Mesendoderm (in vitro differentiated cells): ENCODE results near the gene GIMAP2.

Experiments used
- DNase-seq: peaks from one replicate; pipeline ENCODE4 v3.0.0; 2013
- H2AK5ac ChIP-seq: 2 replicates; pipeline ENCODE4 v1.6.1; 2013; ENCODE audit warnings: low read length, inconsistent platforms
- H2BK120ac ChIP-seq: 2 replicates; pipeline ENCODE4 v1.6.1; 2013; ENCODE audit warnings: low read depth, mild to moderate bottlenecking, low read length, moderate library complexity, mixed read lengths
- H2BK15ac ChIP-seq: replicated peaks from 2 replicates; pipeline ENCODE4 v1.6.1; 2013; ENCODE audit warnings: low read depth, mild to moderate bottlenecking, moderate library complexity
- H2BK5ac ChIP-seq: 2 replicates; pipeline ENCODE4 v1.6.1; 2013; ENCODE audit warnings: low read length, inconsistent platforms
- H3K18ac ChIP-seq: 2 replicates; pipeline ENCODE4 v1.6.1; 2013; ENCODE audit warnings: mild to moderate bottlenecking, low read length, mixed read lengths
- H3K23ac ChIP-seq: one replicate; pipeline ENCODE4 v1.6.1; 2013; ENCODE audit warnings: low read length
- H3K27ac ChIP-seq: 2 replicates; pipeline ENCODE4 v1.5.1; 2013; ENCODE audit warnings: low read depth, mild to moderate bottlenecking, inconsistent platforms, low read length, moderate library complexity
- H3K27me3 ChIP-seq: 2 replicates; pipeline ENCODE4 v1.6.1; 2013; ENCODE audit warnings: low read length, control low read depth, mild to moderate bottlenecking, inconsistent platforms; ENCODE audit not compliant: insufficient read depth, poor library complexity
- H3K36me3 ChIP-seq: 2 replicates; pipeline ENCODE4 v1.6.1; 2013; ENCODE audit warnings: low read length, inconsistent platforms; ENCODE audit not compliant: control insufficient read depth, insufficient read depth
- H3K4ac ChIP-seq: one replicate; pipeline ENCODE4 v1.6.1; 2013; ENCODE audit warnings: low read depth, mild to moderate bottlenecking, low read length, moderate library complexity
- H3K4me1 ChIP-seq: 2 replicates; pipeline ENCODE4 v1.6.1; 2013; ENCODE audit warnings: low read depth, low read length, inconsistent platforms; ENCODE audit not compliant: control insufficient read depth
- H3K4me2 ChIP-seq: 2 replicates; pipeline ENCODE4 v1.6.1; 2013; ENCODE audit warnings: low read length
- H3K4me3 ChIP-seq: 2 replicates; pipeline ENCODE4 v1.5.1; 2013; ENCODE audit warnings: mild to moderate bottlenecking, low read length
- H3K56ac ChIP-seq: one replicate; pipeline ENCODE4 v1.6.1; 2013; ENCODE audit warnings: low read length
- H3K79me1 ChIP-seq: 2 replicates; pipeline ENCODE4 v1.6.1; 2013; ENCODE audit warnings: low read length, inconsistent platforms
- H3K79me2 ChIP-seq: 2 replicates; pipeline ENCODE4 v1.6.1; 2013; ENCODE audit warnings: mild to moderate bottlenecking, low read length; ENCODE audit not compliant: control insufficient read depth, insufficient read depth
- H3K9ac ChIP-seq: 2 replicates; pipeline ENCODE4 v1.6.1; 2013; ENCODE audit warnings: low read length, inconsistent platforms
- H4K5ac ChIP-seq: one replicate; pipeline ENCODE4 v1.6.1; 2013; ENCODE audit warnings: low read length
- H4K8ac ChIP-seq: one replicate; pipeline ENCODE4 v1.6.1; 2013; ENCODE audit warnings: low read depth, mild to moderate bottlenecking, control low read depth, low read length, moderate library complexity
- WGBS: extraction: QIAGEN DNeasy Blood & Tissue Kit; methylation state at CpG from one replicate; pipeline ENCODE4 v1.1.7; 2013; ENCODE audit warnings: low lambda C conversion rate, missing lambda C conversion rate; ENCODE audit not compliant: insufficient coverage; ENCODE audit errors: extremely low coverage; 5-methylcytosine and 5-hydroxymethylcytosine counted together

GIMAP2 gene

DNA sequence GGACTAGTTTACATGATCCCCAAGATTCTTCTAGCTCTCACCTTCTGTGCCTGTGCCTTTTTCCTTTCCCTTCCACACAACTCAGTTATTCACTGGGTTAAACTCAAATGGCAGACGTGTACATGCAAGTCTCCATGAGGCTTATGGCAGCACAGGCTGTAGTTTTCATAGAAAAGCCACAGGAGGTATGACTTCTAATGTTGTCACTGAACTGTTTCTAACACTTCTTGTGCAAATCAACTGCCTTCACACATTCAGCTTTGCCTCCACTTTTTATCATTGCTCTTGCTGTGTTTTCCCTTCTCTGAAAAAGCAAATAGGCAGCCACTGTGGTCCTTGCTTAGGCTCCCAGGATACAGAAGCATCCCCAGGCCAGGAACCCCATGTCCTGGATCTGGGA is 46.4 kb downstream of the GIMAP2 start:
- no peak for DNase-seq
- peaks cover 3% of the 10 kb centered on the region for H3K4me1 ChIP-seq

DNA sequence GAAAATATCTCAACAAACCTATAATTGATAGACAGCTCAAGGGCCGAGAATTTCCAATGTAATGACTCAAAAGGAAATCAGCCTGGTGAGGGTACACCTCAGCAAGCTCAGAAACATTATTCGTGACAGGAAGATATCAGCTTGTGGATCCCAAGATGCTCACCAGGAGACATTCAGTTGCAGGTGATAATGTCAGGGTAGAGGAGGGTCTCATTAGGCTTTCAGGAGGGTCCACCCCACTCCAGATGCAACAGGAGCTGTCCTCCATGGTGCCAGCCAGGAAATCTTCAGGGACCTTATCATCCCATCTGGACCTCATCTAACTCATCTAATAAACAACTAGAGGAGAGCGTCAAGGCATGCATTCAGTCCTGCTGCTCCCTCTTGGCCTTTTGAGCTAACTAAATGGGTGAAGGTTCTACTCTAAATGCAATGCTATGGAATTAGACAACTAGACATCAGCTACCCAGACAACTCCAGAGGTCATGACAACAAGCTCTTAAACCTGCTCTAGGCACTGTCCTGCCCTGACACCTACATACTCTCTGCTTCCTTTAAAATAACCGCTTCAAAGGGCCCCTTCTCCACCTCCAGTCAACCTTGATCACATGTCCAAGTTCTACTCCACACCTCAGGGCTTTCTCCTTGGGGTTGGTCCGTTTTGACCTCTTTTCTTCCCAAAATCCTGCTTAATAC is 47.4 kb downstream of the GIMAP2 start:
- Histone ChIP-seq H3K4me1 (peaks cover 3% of the 10 kb centered on the region), H2BK15ac (no peak overlapping the region), H2BK5ac (no peak overlapping the region), H3K27me3 (peaks cover 41% of the 10 kb centered on the region), H3K4ac (no peak overlapping the region), H3K18ac (no peak overlapping the region), H3K4me3 (no peak overlapping the region), H2AK5ac (no peak overlapping the region), H3K79me2 (no peaks in the 10 kb centered on the region), H3K56ac (no peak overlapping the region), H3K36me3 (no peaks in the 10 kb centered on the region), H3K79me1 (no peaks in the 10 kb centered on the region), H3K9ac (no peak overlapping the region), H3K4me2 (no peak overlapping the region), H4K8ac (no peak overlapping the region), H3K27ac (no peak overlapping the region), H4K5ac (no peak overlapping the region), H3K23ac (no peak overlapping the region), H2BK120ac (no peak overlapping the region)
- no CpG with 5 or more reads among the region's 5 CpGs for WGBS
- no peak for DNase-seq

More for the DNA sequence above, 46.4 kb downstream of the GIMAP2 start:
- Histone ChIP-seq H2AK5ac (no peak overlapping the region), H3K23ac (no peak overlapping the region), H3K9ac (no peak overlapping the region), H3K79me2 (no peaks in the 10 kb centered on the region), H3K56ac (no peak overlapping the region), H3K4ac (no peak overlapping the region), H3K18ac (no peak overlapping the region), H3K27ac (no peak overlapping the region), H3K27me3 (peaks cover 33% of the 10 kb centered on the region), H4K8ac (no peak overlapping the region), H2BK5ac (no peak overlapping the region), H4K5ac (no peak overlapping the region), H2BK15ac (no peak overlapping the region), H3K4me3 (no peak overlapping the region), H3K79me1 (no peaks in the 10 kb centered on the region), H2BK120ac (no peak overlapping the region), H3K36me3 (no peaks in the 10 kb centered on the region), H3K4me2 (no peak overlapping the region)
- WGBS, result no CpG with 5 or more reads among the region's 1 CpG

- Histone ChIP-seq H3K27me3 (peaks cover 47% of the 10 kb centered on the region), H3K18ac (no peak overlapping the region), H3K36me3 (no peaks in the 10 kb centered on the region), H3K56ac (no peak overlapping the region), H3K79me2 (no peaks in the 10 kb centered on the region), H3K23ac (no peak overlapping the region), H3K4me1 (peaks cover 3% of the 10 kb centered on the region), H3K79me1 (no peaks in the 10 kb centered on the region), H2BK5ac (no peak overlapping the region), H3K4me2 (no peak overlapping the region), H3K27ac (no peak overlapping the region), H4K5ac (no peak overlapping the region), H3K9ac (no peak overlapping the region), H2BK15ac (no peak overlapping the region), H4K8ac (no peak overlapping the region), H3K4ac (no peak overlapping the region), H2AK5ac (no peak overlapping the region), H3K4me3 (no peak overlapping the region), H2BK120ac (no peak overlapping the region)
- no CpG with 5 or more reads among the region's 5 CpGs for WGBS
- no peak for DNase-seq
Observed at GRCh38 chr7:150733482-150734095, 48.1 kb downstream of the GIMAP2 start.

DNA sequence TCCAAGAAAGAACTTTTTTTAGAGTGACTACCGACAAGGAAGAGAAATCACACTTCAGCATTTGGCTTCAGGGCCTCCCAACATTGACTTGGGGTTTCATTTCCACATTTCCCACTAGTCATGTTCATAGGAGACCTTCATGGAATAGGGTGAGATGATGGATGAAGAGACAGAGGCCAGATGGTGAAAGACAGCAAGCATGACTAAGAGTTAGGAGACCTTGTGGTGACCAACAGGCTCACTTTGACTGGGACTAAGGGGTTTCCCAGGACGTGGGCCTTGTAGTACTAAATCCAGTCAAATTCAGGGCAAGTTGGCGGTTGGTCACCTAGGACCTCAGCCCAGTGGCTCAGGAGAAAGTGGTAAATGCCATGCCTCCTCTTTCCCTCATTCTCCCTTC is 48.7 kb downstream of the GIMAP2 start:
- Histone ChIP-seq H2BK5ac (no peak overlapping the region), H4K5ac (no peak overlapping the region), H3K56ac (no peak overlapping the region), H3K27ac (no peak overlapping the region), H3K4ac (no peak overlapping the region), H3K18ac (no peak overlapping the region), H3K23ac (no peak overlapping the region), H3K36me3 (no peaks in the 10 kb centered on the region), H2BK15ac (no peak overlapping the region), H3K4me2 (no peak overlapping the region), H4K8ac (no peak overlapping the region), H3K79me1 (no peaks in the 10 kb centered on the region), H3K4me1 (peaks cover 3% of the 10 kb centered on the region), H3K79me2 (no peaks in the 10 kb centered on the region), H3K9ac (no peak overlapping the region), H3K27me3 (peaks cover 51% of the 10 kb centered on the region), H2AK5ac (no peak overlapping the region), H3K4me3 (no peak overlapping the region), H2BK120ac (no peak overlapping the region)
- no CpG with 5 or more reads among the region's 3 CpGs for WGBS
- no peak for DNase-seq

DNA sequence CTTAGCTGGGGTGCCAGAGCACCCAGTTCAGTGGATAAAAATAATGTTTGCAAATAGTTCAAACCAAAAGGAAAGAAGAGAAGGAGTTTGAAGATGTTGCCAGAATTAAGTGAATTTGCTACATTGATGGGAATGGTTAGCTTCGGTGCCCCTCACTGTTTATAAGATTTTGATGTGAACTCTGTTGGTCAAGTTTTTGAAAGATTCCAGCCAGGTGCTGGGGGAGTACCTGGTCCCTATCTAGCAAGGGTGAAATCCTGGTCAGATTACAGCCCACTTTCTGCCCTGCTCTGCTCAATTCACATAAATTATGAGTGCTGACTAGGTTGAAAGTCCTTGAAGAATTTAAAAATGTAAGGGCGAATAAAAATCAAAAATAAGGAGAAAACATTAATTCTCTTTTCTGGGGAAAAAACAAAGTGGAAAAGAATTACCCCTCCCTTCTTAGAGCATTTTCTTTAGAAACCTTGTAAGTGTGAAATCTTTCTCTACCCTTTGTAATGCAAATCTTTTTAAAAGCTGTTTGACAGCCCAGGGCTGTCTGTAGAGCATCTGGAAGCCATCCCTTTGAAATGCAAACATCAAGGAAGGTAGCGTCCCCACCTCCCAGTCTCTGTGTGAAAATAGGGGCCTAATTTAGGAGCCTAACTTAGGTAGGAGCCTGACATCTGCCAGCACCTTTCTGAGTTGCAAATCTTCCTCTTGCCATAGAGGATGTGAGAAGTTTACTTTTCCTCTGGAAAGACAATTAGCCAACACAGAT is 50.3 kb downstream of the GIMAP2 start:
- Histone ChIP-seq H3K27ac (no peak overlapping the region), H3K56ac (no peak overlapping the region), H3K23ac (no peak overlapping the region), H2AK5ac (no peak overlapping the region), H3K79me2 (no peaks in the 10 kb centered on the region), H4K8ac (no peak overlapping the region), H4K5ac (no peak overlapping the region), H2BK120ac (no peak overlapping the region), H3K27me3 (peaks cover 56% of the 10 kb centered on the region), H3K9ac (no peak overlapping the region), H3K4me3 (no peak overlapping the region), H3K4me1 (peaks cover 3% of the 10 kb centered on the region), H2BK15ac (no peak overlapping the region), H3K36me3 (no peaks in the 10 kb centered on the region), H2BK5ac (no peak overlapping the region), H3K79me1 (no peaks in the 10 kb centered on the region), H3K4me2 (no peak overlapping the region), H3K4ac (no peak overlapping the region), H3K18ac (no peak overlapping the region)
- DNase-seq, result peak; percentile 81
- WGBS, result no CpG with 5 or more reads among the region's 3 CpGs
